Measurements from ENCODE around the gene ANO10. TPM values are rescaled to one million over a fixed set of nuclear protein-coding genes. Genes with fewer than 3 reads are reported as not detected.

The ANO10 gene
- total RNA-seq, 1 experiment from 2014 or later: 26.8 TPM

- Mint-ChIP-seq H3K9me3 (ENCODE audit: low read depth, unreplicated experiment) (no peaks in the 10 kb centered on the region), H3K4me3 (ENCODE audit: low read depth, unreplicated experiment) (no peak overlapping the region), H3K36me3 (ENCODE audit: insufficient read depth, unreplicated experiment) (no peaks in the 10 kb centered on the region), H3K4me1 (ENCODE audit: low read depth, unreplicated experiment) (no peaks in the 10 kb centered on the region), H3K27ac (ENCODE audit: unreplicated experiment) (no peak overlapping the region), H3K27me3 (ENCODE audit: unreplicated experiment) (no peaks in the 10 kb centered on the region)
- CTCF ChIA-PET: no interaction called here
- TF ChIP-seq CTCF (IDR thresholded peaks at IDR 0.05; ENCODE audit: unreplicated experiment): no peak
- intact Hi-C loops (cut with micrococcal nuclease; ENCODE audit: unreplicated experiment): no loop called here
- no peak for DNase-seq
- no TSS peak for BruUV-seq (replicated peaks)
Measured at GRCh38 chr3:43327582-43327979, 294.2 kb downstream of the ANO10 start.

- BruUV-seq (replicated peaks): no TSS peak
- H3K9me3 Mint-ChIP-seq (ENCODE audit: low read depth, unreplicated experiment): no peaks in the 10 kb centered on the region
- CTCF ChIA-PET: no interaction called here
- no peak overlapping the region for H3K4me3 Mint-ChIP-seq (ENCODE audit: low read depth, unreplicated experiment)
- no peak for DNase-seq
- no peaks in the 10 kb centered on the region for H3K36me3 Mint-ChIP-seq (ENCODE audit: insufficient read depth, unreplicated experiment)
- no peak for TF ChIP-seq CTCF (IDR thresholded peaks at IDR 0.05; ENCODE audit: unreplicated experiment)
- no peaks in the 10 kb centered on the region for H3K27me3 Mint-ChIP-seq (ENCODE audit: unreplicated experiment)
- no peak overlapping the region for H3K27ac Mint-ChIP-seq (ENCODE audit: unreplicated experiment)
- intact Hi-C loops (cut with micrococcal nuclease; ENCODE audit: unreplicated experiment): no loop called here
- no peaks in the 10 kb centered on the region for H3K4me1 Mint-ChIP-seq (ENCODE audit: low read depth, unreplicated experiment)
Measured at GRCh38 chr3:43326891-43327581, 294.8 kb downstream of the ANO10 start.

- no peaks in the 10 kb centered on the region for H3K9me3 Mint-ChIP-seq (ENCODE audit: low read depth, unreplicated experiment)
- no peaks in the 10 kb centered on the region for H3K27me3 Mint-ChIP-seq (ENCODE audit: unreplicated experiment)
- CTCF ChIA-PET: no interaction called here
- DNase-seq: no peak
- no peak overlapping the region for H3K27ac Mint-ChIP-seq (ENCODE audit: unreplicated experiment)
- no peaks in the 10 kb centered on the region for H3K4me1 Mint-ChIP-seq (ENCODE audit: low read depth, unreplicated experiment)
- no peak overlapping the region for H3K4me3 Mint-ChIP-seq (ENCODE audit: low read depth, unreplicated experiment)
- no peak for TF ChIP-seq CTCF (IDR thresholded peaks at IDR 0.05; ENCODE audit: unreplicated experiment)
- intact Hi-C loops (cut with micrococcal nuclease; ENCODE audit: unreplicated experiment): no loop called here
- no peaks in the 10 kb centered on the region for H3K36me3 Mint-ChIP-seq (ENCODE audit: insufficient read depth, unreplicated experiment)
- BruUV-seq (replicated peaks): no TSS peak
Measured at GRCh38 chr3:43323541-43323940, 298.3 kb downstream of the ANO10 start.

- peaks cover 5% of the 10 kb centered on the region for H3K36me3 Mint-ChIP-seq (ENCODE audit: insufficient read depth, unreplicated experiment)
- no peak for DNase-seq
- CTCF ChIA-PET: no interaction called here
Measured at GRCh38 chr3:43320288-43320687, 301.5 kb downstream of the ANO10 start.

More at GRCh38 chr3:43320288-43320687, 301.5 kb downstream of the ANO10 start:
- no peak overlapping the region for H3K4me3 Mint-ChIP-seq (ENCODE audit: low read depth, unreplicated experiment)
- H3K27ac Mint-ChIP-seq (ENCODE audit: unreplicated experiment): no peak overlapping the region
- intact Hi-C loops (cut with micrococcal nuclease; ENCODE audit: unreplicated experiment): no loop called here
- no TSS peak for BruUV-seq (replicated peaks)
- peaks cover 16% of the 10 kb centered on the region for H3K4me1 Mint-ChIP-seq (ENCODE audit: low read depth, unreplicated experiment)
- TF ChIP-seq CTCF (IDR thresholded peaks at IDR 0.05; ENCODE audit: unreplicated experiment): no peak
- no peaks in the 10 kb centered on the region for H3K9me3 Mint-ChIP-seq (ENCODE audit: low read depth, unreplicated experiment)
- no peaks in the 10 kb centered on the region for H3K27me3 Mint-ChIP-seq (ENCODE audit: unreplicated experiment)
